Stimulated activated CD8-positive, alpha-beta memory T cell treated with anti-CD3 and anti-CD28 coated beads, Interleukin-2, amount 100 ng/mL, for 48 hours (primary cell): ENCODE data around the gene RAB17.
"Not testable (repeated sequence)": the region's sequence is repeated elsewhere in the genome, so short reads cannot be mapped to it uniquely, and the experiment has no call there.

Experiments
- DNase-seq, 2 donors: peaks; one replicate each; pipeline ENCODE4 v3.0.0-alpha.2; 2020; ENCODE audit warnings: low read depth in 2 of 2

RAB17 gene

GRCh38 chr2:237625216-237625705 is 34.7 kb upstream of the RAB17 start:
- DNase-seq, result no peak

GRCh38 chr2:237624565-237624964 is 34.0 kb upstream of the RAB17 start:
- DNase-seq, result no peak

GRCh38 chr2:237623428-237624403 is 33.2 kb upstream of the RAB17 start:
- no peak for DNase-seq

GRCh38 chr2:237618449-237618848 is 27.9 kb upstream of the RAB17 start:
- DNase-seq, result no peak

- DNase-seq, result no peak
Observed at GRCh38 chr2:237617587-237617982, 27.1 kb upstream of the RAB17 start.

GRCh38 chr2:237616734-237617586 is 26.4 kb upstream of the RAB17 start:
- no peak for DNase-seq

- no peak for DNase-seq
Observed at GRCh38 chr2:237616373-237616733, 25.8 kb upstream of the RAB17 start.

- no peak for DNase-seq
Observed at GRCh38 chr2:237615631-237616249, 25.2 kb upstream of the RAB17 start.

GRCh38 chr2:237614151-237614720 is 23.7 kb upstream of the RAB17 start:
- no peak for DNase-seq

- no peak for DNase-seq
Observed at GRCh38 chr2:237613679-237614078, 23.1 kb upstream of the RAB17 start.

- DNase-seq, result no peak
Observed at GRCh38 chr2:237612527-237613357, 22.2 kb upstream of the RAB17 start.

GRCh38 chr2:237606522-237606921 is 16.0 kb upstream of the RAB17 start:
- not testable (repeated sequence) for DNase-seq

GRCh38 chr2:237604960-237605359 is 14.4 kb upstream of the RAB17 start:
- DNase-seq, result no peak

GRCh38 chr2:237604391-237604790 is 13.9 kb upstream of the RAB17 start:
- no peak for DNase-seq

GRCh38 chr2:237603718-237604362 is 13.3 kb upstream of the RAB17 start:
- DNase-seq, result no peak

GRCh38 chr2:237603049-237603717 is 12.6 kb upstream of the RAB17 start:
- no peak for DNase-seq

- no peak for DNase-seq
Observed at GRCh38 chr2:237602409-237602808, 11.9 kb upstream of the RAB17 start.

- no peak for DNase-seq
Observed at GRCh38 chr2:237601453-237602116, 11.1 kb upstream of the RAB17 start.

- DNase-seq, result no peak
Observed at GRCh38 chr2:237600205-237600846, 9.8 kb upstream of the RAB17 start.
